ENCODE data around the gene TLR5.

The TLR5 gene

GRCh38 chr1:223147873-223148272 is 4.8 kb upstream of the TLR5 start:
- no peak for DNase-seq

GRCh38 chr1:223147409-223147808 is 4.4 kb upstream of the TLR5 start:
- no peak for DNase-seq

GRCh38 chr1:223146745-223147144 is 3.7 kb upstream of the TLR5 start:
- DNase-seq: no peak

- DNase-seq: no peak
Observed at GRCh38 chr1:223144914-223145313, 1.9 kb upstream of the TLR5 start.

GRCh38 chr1:223144431-223144830 is 1.4 kb upstream of the TLR5 start:
- DNase-seq: no peak

- peak; percentile 50 for DNase-seq
Observed at GRCh38 chr1:223143537-223144248, 645 bp upstream of the TLR5 start.

- no peak for DNase-seq
Observed at GRCh38 chr1:223142269-223142668, 779 bp downstream of the TLR5 start.

- DNase-seq: no peak
Observed at GRCh38 chr1:223140611-223141405, 2.2 kb downstream of the TLR5 start.

- no peak for DNase-seq
Observed at GRCh38 chr1:223137455-223138085, 5.5 kb downstream of the TLR5 start.

- no peak for DNase-seq
Observed at GRCh38 chr1:223136086-223136485, 7.0 kb downstream of the TLR5 start.

GRCh38 chr1:223135176-223135942 is 7.7 kb downstream of the TLR5 start:
- no peak for DNase-seq

GRCh38 chr1:223133824-223134435 is 9.1 kb downstream of the TLR5 start:
- peak; percentile 73 for DNase-seq

- DNase-seq: no peak
Observed at GRCh38 chr1:223133306-223133823, 9.7 kb downstream of the TLR5 start.

- peak; percentile 53 for DNase-seq
Observed at GRCh38 chr1:223129229-223129901, 13.7 kb downstream of the TLR5 start.

- DNase-seq: no peak
Observed at GRCh38 chr1:223126741-223127140, 16.3 kb downstream of the TLR5 start.

- DNase-seq: no peak
Observed at GRCh38 chr1:223125766-223126165, 17.3 kb downstream of the TLR5 start.

GRCh38 chr1:223123011-223123610 is 19.9 kb downstream of the TLR5 start:
- no peak for DNase-seq

GRCh38 chr1:223118418-223118817 is 24.6 kb downstream of the TLR5 start:
- no peak for DNase-seq

GRCh38 chr1:223116950-223117349 is 26.1 kb downstream of the TLR5 start:
- DNase-seq: no peak

GRCh38 chr1:223114871-223115270 is 28.2 kb downstream of the TLR5 start:
- DNase-seq: no peak

- no peak for DNase-seq
Observed at GRCh38 chr1:223110952-223111351, 32.1 kb downstream of the TLR5 start.
